ENCODE data around the gene KIR3DL2.
A peak's percentile ranks its signal among the peaks of the same experiment; 100 is the strongest.

KIR3DL2 gene

GRCh38 chr19:54871696-54872095, 21.5 kb downstream of the KIR3DL2 start:
- no peak overlapping the region for H3K27ac ChIP-seq
- TF ChIP-seq CTCF (conservative IDR thresholded peaks at IDR 0.05), result no peak

- H3K27ac ChIP-seq, result 0 out of 2 replicates have a peak within 1 kb of the TSS, but pooled peaks have one; percentile 3
- no peak for TF ChIP-seq CTCF (conservative IDR thresholded peaks at IDR 0.05)
Measured at GRCh38 chr19:54873990-54874389, 23.7 kb downstream of the KIR3DL2 start, which contains the start of gene FCAR. FCAR (plus strand) TSS chr19:54874235; CDS start chr19:54874290, 55 bp downstream.

- TF ChIP-seq CTCF (conservative IDR thresholded peaks at IDR 0.05), result no peak
- no peak overlapping the region for H3K27ac ChIP-seq
Measured at GRCh38 chr19:54875506-54875905, 25.3 kb downstream of the KIR3DL2 start.

- no peak overlapping the region for H3K27ac ChIP-seq
- TF ChIP-seq CTCF (conservative IDR thresholded peaks at IDR 0.05), result no peak
Measured at GRCh38 chr19:54877471-54877870, 27.2 kb downstream of the KIR3DL2 start.

- no peak overlapping the region for H3K27ac ChIP-seq
- no peak for TF ChIP-seq CTCF (conservative IDR thresholded peaks at IDR 0.05)
Measured at GRCh38 chr19:54881884-54882283, 31.6 kb downstream of the KIR3DL2 start.

GRCh38 chr19:54882758-54883157, 32.5 kb downstream of the KIR3DL2 start:
- H3K27ac ChIP-seq, result no peak overlapping the region
- TF ChIP-seq CTCF (conservative IDR thresholded peaks at IDR 0.05), result peak; percentile 59

GRCh38 chr19:54883228-54883627, 33.0 kb downstream of the KIR3DL2 start:
- H3K27ac ChIP-seq, result no peak overlapping the region
- TF ChIP-seq CTCF (conservative IDR thresholded peaks at IDR 0.05), result no peak

All from VCaP (cell line).